Jurkat, Clone E6-1 (cell line): ENCODE measurements around the gene CCNB3.

Source experiments
- DNase-seq: peaks from one replicate; pipeline ENCODE4 v3.0.0-alpha.2; 2011; ENCODE audit warnings: low read depth, low spot score
- H3K4me3 ChIP-seq: 2 replicates; pipeline ENCODE4 v1.5.1; 2011; ENCODE audit warnings: mild to moderate bottlenecking, low read length, control low read depth, moderate library complexity

CCNB3 gene

DNA sequence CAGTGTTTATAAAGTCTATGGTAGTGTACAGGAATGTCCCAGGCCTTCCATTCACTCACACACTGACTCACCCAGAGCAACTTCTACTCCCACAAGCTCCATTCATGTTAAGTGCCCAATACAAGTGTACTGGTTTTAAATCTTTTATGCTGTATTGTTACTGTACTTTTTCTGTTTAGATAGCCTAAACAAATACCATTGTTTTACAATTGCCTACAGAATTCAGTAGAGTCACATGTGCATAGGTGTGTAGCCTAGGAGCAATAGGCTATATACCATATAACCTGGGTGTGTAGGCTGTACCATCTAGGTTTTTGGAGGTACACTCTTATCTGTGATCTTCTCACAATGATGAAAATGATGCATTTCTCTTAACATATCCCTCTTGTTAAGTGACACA, 139.4 kb downstream of the CCNB3 start:
- H3K4me3 ChIP-seq = no peak overlapping the region
- DNase-seq = no peak

GRCh38 chrX:50372966-50373365, 168.4 kb downstream of the CCNB3 start:
- DNase-seq = no peak
- no peak overlapping the region for H3K4me3 ChIP-seq

DNA sequence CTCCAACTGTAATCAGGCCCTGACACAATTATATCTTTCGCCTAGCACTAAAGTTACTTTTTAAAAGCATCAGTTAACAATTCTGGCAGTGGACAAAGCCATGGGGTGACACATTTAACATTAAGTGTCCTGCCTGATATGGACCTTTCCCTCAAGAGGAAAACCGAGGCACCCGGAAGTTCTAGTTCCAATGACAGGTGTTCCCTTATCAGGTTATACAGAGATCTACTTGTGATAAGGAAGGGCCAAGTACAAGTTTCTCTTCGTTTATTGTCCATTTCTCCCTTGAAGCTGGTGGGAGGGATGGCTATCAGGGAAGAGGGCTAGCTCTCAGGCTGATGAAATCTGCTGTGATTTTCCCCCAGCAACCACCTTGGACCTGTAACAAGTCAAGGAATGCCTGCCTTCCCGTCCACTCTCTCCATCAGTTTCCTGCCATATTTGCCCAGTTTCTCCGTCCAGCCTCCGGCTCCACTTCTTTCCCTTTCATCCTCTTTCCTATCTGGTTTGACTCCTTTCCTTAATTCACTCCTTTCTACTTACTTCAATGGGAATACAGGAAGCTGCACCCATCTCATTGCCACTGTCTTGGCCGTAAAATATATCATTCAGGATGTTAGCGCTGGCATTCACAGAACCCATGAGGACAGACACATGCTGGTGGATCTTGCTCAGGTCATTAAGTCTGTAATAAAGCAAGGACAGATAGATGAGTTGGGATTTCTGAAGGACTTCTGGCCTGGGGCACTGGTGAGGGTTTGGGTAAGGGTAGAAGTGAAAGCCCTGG, 171.1 kb downstream of the CCNB3 start:
- no peak for DNase-seq
- no peak overlapping the region for H3K4me3 ChIP-seq

GRCh38 chrX:50381729-50382415, 177.3 kb downstream of the CCNB3 start:
- H3K4me3 ChIP-seq = no peak overlapping the region
- no peak for DNase-seq

GRCh38 chrX:50386520-50386919, 182.0 kb downstream of the CCNB3 start:
- H3K4me3 ChIP-seq = no peak overlapping the region
- DNase-seq = no peak

DNA sequence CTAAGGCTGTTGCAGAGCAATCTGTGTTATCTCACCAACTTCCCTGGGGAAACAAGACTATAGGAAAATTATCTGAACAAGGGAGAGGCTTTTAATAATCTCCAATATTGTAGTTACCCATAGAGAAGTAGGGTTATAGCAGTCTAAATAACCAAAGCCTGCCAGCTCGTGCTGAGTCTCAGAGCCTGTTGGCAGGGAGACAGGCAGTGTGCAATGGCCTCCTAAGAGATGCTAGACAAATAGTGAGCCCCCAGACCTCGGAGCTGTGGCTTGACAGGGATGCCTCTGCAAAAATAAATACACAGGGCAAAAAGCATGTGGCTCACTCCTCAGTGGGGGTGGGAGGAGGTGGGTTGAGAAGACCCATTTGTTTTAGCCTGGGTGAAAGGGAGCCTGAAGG, 189.3 kb downstream of the CCNB3 start:
- H3K4me3 ChIP-seq = no peak overlapping the region
- no peak for DNase-seq
